ENCODE measurements around the gene DFFB.

DFFB gene

GRCh38 chr1:3896396-3897000 lies 39.2 kb downstream of the DFFB start:
- no peak for DNase-seq (ENCODE audit: low read depth)

GRCh38 chr1:3898475-3898735 lies 41.1 kb downstream of the DFFB start:
- no peak for DNase-seq (ENCODE audit: low read depth)

- no peak for DNase-seq (ENCODE audit: low read depth)
Observed at GRCh38 chr1:3898994-3899753, 41.9 kb downstream of the DFFB start.

- no peak for DNase-seq (ENCODE audit: low read depth)
Observed at GRCh38 chr1:3899754-3900149, 42.5 kb downstream of the DFFB start.

GRCh38 chr1:3900150-3900968 lies 43.1 kb downstream of the DFFB start, which contains the start of gene C1orf174:
Gene C1orf174 (minus strand): TSS chr1:3900272. CDS start chr1:3900186, 86 bp downstream.
- DNase-seq (ENCODE audit: low read depth) = peak; percentile 99

GRCh38 chr1:3900969-3901529 lies 43.8 kb downstream of the DFFB start:
- peak; percentile 94 for DNase-seq (ENCODE audit: low read depth)

- no peak for DNase-seq (ENCODE audit: low read depth)
Observed at GRCh38 chr1:3902111-3902511, 44.8 kb downstream of the DFFB start.

GRCh38 chr1:3902571-3903091 lies 45.4 kb downstream of the DFFB start:
- DNase-seq (ENCODE audit: low read depth) = no peak

- no peak for DNase-seq (ENCODE audit: low read depth)
Observed at GRCh38 chr1:3903141-3904005, 46.1 kb downstream of the DFFB start.

GRCh38 chr1:3904006-3904842 lies 46.9 kb downstream of the DFFB start:
- no peak for DNase-seq (ENCODE audit: low read depth)

- DNase-seq (ENCODE audit: low read depth) = no peak
Observed at GRCh38 chr1:3904843-3905185, 47.5 kb downstream of the DFFB start.

GRCh38 chr1:3905266-3905952 lies 48.1 kb downstream of the DFFB start:
- DNase-seq (ENCODE audit: low read depth) = no peak

GRCh38 chr1:3905953-3906671 lies 48.8 kb downstream of the DFFB start:
- DNase-seq (ENCODE audit: low read depth) = no peak

GRCh38 chr1:3906672-3907020 lies 49.4 kb downstream of the DFFB start:
- no peak for DNase-seq (ENCODE audit: low read depth)

- no peak for DNase-seq (ENCODE audit: low read depth)
Observed at GRCh38 chr1:3907031-3907534, 49.8 kb downstream of the DFFB start.

- DNase-seq (ENCODE audit: low read depth) = no peak
Observed at GRCh38 chr1:3907621-3908165, 50.4 kb downstream of the DFFB start.

- DNase-seq (ENCODE audit: low read depth) = no peak
Observed at GRCh38 chr1:3908886-3909517, 51.7 kb downstream of the DFFB start.

- no peak for DNase-seq (ENCODE audit: low read depth)
Observed at GRCh38 chr1:3909615-3910014, 52.3 kb downstream of the DFFB start.
